ENCODE data around the gene CAV1.

Gene CAV1

DNA sequence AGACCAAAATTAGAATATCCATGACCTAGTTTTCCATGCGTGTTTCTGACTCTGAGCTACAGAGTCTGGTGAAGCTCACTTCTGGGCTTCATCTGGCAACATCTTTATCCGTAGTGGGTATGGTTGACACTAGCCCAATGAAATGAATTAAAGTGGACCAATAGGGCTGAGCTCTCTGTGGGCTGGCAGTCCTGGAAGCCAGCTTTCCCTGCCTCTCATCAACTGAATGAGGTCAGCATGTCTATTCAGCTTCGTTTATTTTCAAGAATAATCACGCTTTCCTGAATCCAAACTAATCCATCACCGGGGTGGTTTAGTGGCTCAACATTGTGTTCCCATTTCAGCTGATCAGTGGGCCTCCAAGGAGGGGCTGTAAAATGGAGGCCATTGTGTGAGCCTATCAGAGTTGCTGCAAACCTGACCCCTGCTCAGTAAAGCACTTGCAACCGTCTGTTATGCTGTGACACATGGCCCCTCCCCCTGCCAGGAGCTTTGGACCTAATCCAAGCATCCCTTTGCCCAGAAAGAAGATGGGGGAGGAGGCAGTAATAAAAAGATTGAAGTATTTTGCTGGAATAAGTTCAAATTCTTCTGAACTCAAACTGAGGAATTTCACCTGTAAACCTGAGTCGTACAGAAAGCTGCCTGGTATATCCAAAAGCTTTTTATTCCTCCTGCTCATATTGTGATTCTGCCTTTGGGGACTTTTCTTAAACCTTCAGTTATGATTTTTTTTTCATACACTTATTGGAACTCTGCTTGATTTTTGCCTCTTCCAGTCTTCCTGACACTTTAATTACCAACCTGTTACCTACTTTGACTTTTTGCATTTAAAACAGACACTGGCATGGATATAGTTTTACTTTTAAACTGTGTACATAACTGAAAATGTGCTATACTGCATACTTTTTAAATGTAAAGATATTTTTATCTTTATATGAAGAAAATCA is 35.5 kb downstream of the CAV1 start:
- DNase-seq, result no peak

DNA sequence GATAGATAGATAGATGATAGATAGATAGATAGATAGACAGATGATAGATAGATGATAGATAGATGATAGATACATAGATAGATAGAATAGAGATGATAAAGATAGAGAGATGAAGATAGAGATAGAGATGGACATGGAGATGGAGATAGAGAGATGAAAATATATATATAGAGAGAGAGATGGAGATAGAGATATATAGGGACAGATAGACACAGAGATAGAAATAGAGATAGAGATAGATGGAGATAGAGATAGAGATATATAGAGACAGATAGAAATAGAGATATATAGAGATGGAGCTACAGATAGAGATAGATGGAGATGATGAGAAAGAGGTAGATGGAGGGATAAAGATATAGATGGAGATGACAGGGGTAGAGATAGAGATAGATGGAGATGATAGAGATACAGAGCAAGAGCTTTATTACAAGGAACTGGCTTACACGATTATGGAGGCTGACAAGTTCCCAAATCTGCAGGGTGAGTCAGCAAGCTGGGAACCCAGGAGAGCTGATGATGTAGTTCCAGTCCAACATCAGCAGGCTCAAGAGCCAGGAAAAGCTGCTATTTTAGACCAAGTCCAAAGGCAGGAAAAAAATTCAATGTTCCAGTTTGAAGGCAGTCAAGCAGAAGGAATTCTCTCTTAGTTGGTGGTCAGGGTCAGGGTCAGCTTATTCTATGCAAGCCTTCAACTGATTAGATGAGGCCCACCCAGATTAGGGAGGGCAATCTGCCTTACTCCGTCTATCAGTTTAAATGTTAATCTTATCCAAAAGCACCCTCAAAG is 37.1 kb downstream of the CAV1 start:
- no peak for DNase-seq

DNA sequence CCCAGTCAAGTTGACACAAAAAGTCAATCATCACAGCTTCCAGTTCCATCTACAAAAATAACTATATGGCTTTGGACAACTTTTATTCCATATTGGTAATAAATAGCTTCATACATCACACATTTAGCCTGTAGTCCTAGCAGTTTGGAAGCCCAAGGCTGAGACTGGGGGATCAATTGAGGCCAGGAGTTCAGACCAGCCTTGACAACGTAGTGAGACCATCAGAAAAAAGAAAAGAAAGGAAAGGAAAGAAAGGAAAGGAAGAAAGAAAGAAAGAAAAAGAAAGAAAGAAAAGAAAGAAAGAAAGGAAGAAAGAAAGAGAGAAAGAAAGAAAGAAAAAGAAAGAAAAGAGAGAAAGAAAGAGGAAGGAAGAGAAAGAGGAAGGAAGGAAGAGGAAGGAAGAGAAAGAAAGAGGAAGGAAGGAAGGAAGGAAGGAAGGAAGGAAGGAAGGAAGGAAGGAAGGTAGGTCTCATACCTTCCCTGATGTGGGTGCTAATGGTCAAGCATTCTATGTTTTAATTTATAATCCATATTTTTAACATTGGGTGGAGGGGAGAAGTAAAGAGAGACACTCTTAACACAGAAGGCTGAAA is 37.8 kb downstream of the CAV1 start:
- DNase-seq, result no peak

DNA sequence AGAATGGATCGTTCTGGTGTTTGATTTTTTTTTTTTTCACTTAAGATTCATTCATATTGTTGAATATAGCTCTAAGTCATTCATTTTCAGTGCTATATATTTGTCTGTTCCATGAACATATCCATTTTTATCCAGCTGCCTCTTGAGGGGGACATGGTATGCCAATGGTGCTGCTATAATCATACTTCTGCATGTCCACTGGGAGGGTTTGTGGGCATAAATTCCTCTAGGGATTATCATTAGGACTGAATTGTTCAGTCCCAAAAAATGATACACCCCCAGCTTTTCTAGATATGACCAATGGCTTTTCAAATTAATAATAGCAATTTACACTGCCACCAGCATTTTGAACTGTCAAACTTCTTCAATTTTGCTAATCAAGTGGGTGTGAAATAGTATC is 41.1 kb downstream of the CAV1 start:
- no peak for DNase-seq

DNA sequence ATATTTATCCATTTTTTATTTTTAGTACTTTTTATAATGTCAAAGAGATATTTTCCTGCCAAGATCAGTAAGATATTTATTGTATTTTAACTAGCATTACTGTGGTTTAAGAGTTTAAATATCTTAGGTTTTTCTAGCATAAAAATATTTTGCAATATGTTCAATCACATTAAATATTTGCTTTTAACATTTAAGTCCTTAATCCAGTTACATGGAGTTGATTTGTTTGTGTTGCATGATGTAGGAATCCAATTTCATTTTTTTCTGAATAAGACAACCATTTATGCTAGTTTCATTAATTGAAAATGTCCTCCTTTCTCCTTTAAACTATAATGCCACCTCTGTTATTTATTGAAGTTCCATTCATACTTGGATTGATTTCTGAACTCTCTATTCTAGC is 41.8 kb downstream of the CAV1 start:
- no peak for DNase-seq

DNA sequence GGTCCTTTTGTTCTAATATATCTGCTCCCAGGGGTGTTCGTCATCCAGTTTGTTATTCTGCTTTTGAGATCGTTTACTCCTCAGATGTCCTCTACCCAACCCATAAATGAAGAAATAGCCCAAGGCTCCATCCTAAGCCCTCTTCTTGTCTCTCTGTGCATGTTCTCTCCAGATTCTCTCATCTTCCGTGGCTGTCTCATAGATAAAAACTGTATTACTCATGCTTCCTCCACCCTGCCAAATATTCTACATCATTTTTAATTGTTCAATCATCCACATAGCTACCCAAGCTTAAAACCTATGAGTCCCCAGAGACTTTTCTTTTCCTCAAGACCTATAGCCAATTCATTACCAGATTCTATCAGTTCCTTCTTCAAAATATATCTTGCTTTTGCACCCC is 44.9 kb downstream of the CAV1 start:
- DNase-seq, result no peak

DNA sequence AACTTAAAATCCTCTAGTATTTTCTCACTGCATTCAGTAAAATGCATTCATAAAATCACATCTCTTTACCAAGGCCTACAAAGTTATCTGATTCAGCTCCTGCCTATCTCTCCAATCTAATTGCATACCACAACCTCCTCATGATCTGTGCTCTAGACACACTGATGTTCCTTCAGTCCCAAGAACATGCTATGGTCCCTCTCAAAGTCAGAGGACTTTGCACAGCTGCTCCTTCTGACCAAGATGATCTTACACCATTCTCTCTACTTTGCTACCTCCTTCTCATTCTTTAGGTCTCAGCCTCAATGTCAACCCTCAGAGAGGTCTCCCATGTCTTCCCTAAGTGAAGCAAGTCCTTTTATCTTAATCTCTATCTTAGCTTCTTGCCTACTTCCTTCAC is 45.5 kb downstream of the CAV1 start:
- no peak for DNase-seq

DNA sequence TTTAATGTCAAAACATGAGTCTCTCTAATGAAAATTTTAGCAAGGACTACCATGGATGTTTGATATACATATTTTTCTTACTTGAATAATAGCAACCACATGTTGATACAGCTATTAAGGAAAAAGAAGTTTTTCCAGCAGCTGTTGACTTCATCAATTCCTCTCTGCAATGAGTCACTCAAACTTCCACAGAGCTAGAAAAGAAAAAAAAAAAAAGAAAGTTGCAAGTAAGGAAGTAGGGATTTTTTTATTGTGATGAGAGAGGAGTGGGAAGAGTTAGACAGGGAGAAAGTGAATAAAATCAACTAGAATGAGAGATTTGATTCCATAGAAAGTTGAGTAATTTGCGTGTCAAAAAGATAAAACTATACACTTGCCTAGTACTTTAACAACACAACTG is 46.2 kb downstream of the CAV1 start:
- no peak for DNase-seq

DNA sequence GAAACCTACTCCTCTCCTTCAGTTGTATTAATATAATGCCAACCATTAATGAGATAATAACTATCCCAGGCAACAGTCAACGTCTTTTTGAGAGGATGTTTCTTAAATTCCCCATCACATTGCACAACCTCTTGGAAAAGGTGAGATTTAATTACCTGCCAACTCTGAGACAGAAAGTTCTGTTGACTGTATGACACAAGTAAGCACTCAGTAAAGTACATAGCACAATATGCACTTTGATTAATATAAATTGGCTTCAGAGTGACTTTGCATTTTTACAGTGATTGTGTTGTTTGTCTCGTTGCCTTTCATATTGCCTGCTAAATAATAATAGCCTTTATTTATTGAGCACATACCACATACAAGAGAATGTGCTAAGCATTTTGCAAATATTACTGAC is 46.7 kb downstream of the CAV1 start:
- DNase-seq, result no peak

DNA sequence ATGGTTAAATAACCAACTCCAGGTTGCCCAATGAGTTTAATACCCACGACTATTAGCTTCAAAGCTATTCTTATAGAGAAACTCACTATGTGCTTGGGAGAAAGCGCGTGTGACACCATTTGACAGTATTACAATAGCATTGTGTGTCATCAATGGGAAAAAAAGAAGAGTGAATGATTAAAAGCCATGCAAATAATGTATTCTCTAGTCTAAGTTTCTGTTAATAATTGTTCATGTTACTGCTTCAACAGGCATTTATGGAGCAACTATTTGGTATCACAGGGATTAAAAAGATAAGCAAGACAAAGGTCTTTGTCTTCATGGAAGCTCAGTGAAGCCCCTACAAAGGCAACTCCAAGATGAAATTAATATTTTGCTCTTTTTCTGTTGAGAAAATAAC is 47.2 kb downstream of the CAV1 start:
- no peak for DNase-seq

DNA sequence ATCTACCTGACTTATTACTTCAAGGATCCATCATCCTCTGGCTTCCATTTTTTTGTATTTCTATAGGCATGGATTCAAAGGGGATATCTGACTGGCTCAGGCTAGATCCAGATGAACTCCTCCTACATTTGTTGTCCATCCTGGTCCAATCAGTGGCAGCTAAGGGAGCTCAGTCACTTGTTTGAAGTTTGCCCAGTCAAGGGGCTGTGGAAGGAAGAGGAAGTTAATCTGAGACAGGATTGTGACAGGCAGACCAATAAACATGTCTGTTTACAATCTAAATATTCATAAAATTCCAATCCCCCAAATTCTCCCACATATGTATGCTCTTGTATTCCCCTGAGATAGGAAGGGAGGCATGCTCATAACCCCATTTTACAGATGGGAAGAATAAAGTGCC is 48.7 kb downstream of the CAV1 start:
- no peak for DNase-seq

DNA sequence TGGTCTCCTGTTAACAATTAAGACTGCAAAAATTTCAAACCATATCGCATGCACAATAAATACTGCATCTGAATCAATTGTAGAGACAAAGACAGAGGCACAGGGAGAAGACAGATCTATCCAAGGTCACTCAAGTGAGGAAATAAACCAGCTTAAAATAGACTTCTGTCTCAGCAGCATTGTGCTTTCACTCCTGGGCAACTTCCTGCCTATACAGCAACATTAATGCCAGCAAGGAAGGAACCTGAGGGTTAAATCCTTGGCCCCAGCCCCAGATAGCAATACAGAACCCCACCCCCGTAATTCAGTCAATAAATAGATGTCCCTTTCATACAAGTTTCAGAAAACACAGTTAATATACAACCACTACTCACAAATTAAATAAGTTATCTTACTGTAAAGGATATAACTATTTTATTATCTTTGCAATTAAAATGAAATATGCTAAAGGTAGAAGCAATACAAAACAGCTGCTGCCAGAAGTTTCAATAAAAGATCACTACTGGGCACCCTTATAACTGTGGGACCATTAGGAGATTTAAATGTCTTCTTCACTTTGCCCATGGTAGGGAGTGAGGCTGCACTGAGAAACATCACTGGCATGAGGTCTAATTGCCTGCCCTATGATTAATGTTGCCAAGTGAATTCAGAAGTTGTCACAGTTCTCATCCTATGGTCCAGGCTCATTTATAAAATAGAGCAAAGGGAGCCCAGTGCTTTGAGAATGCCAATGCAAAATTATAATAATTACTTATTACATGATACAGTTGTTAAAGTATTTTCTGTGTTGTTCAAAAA is 49.4 kb downstream of the CAV1 start:
- no peak for DNase-seq

DNA sequence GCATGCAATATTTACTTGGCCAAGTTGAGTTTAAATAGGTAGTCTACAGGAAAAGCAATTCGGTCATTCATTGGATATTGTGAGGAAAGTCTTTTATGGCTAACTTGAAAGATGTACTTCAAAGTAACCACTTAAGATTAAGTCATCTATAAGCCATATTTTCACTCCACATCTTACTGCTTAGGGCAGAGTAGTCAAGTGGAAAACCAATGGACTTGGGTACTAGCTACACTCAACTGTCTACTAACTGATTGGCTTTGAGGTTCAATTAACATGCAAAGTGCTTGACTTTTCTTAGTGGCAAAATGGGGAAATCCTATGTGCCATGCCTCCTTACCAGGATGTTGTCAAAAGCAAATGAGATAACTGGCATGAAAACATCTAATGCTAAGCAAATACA is 51.0 kb downstream of the CAV1 start:
- DNase-seq, result no peak

DNA sequence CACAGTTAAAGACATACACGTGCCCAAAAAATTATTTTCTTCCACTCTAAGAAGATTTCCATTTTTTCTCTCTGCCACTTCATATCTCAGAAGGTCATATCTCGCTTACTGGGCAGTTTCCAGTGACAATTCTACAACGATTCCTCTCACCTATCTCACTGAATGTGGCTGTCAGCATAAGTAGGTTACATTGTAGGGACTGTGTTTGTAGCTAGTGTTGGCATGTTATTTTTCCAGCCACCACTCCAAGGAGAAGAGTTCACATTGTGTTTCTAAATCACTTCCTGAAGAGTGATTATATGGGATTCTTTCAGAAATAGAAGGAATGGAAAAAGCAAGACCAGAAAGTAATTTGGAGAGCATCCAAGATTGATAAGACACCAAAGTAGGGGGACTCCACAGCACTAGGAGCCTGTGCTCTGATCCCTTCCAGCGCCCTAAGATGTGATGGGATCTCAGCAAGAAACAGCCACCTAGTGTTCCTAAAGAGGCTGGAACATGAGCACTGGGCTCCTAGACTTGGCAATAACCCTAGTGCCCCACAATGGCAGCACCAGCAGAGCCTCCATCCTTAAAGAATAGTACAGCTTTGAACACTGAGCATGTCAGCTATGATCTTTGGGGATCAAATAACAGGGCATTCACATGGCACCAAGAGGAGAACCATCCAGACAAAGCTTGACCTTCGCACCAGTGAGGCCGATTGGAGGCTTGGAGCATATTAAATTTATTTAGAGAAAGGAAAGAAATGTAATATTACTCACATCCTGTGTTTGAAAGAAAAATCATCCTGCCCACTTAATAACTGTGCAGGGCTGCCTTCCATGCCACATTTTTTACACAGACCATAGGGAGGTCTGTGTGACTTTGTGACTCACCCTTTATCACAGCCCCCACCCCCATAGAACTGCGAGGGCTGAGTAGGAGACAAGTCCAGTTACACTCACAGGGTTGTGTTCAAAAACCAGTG is 51.8 kb downstream of the CAV1 start:
- peak in 1 of 2 donors; percentile 17 for DNase-seq

DNA sequence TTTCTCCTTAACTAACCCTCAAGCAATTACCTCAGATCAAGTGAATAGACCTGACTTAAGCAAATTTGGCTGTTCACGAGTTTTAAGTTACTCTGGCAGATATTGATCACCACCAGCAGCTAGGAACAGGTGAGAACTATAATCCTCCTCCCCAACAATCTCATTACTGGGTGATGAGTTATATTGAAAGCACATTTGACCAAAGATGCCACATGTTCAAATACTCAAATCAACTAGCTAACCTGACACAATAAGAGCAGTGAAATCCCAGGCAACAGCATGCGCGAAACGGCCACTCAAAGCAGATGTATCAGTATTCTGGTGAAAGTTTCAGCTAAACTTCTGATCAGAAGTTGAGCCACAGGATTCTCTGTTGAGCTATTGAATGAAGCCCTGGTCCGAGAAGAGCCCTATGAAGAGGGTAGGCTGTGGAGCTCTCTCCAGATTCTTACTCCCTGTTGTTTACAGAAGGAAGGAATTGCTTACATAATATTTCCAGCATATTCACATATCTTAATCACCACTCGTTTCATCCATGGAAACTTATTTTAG is 52.6 kb downstream of the CAV1 start:
- DNase-seq, result no peak

DNA sequence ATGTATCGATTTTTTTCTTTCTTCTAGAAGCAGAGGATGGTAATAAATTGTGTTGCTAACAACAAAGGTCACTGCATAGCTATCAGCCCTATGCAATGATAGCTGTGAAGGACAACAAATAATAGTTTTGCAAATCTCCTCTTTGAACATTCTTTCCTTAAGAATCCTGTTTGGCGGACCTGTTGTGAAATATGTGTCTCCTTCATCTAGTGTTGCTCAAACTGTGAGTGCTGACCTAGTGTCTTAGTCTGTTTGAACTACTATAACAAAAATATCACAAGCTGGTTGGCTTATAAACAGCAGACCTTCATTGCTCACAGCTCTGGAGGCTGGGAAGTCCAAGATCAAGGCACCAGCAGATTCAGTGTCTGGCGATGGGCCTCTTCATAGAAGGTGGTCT is 53.7 kb downstream of the CAV1 start:
- DNase-seq, result no peak

DNA sequence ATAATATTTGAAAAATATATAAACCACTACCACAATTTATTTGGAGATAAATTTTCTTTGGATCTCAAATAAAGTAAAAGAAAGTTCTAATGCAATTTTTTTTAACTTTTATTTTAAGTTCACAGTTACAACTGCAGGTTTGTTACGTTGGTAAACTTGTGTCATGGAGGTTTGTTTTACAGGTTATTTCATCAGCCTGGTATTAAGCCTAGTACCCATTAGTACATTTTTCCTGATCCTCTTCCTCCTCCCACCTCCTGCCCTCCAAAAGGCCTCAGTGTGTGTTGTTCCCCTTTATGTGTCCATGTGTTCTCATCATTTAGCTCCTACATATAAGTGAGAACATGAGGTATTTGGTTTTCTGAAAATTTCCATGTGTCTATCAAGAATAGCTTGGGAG is 54.5 kb downstream of the CAV1 start:
- DNase-seq, result no peak

DNA sequence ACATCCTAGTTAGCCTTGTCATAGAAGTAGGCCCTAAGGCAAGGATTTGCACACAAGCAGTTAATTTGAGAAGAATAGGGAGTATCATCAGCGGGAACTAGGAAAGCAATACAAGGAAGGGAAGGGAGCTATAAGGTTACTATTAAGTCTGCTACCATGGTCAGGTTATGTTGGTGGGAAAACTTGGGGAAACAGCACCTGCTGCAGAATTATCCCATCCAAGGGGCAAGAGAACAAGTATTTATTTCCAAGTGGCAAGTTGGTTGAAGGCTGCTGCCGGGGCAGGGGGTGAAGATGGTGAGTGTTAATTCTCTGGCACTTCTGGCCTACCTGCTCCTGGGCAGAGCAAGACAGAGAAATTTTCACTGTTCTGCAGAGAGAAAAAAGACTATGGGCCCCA is 55.0 kb downstream of the CAV1 start:
- no peak for DNase-seq

DNA sequence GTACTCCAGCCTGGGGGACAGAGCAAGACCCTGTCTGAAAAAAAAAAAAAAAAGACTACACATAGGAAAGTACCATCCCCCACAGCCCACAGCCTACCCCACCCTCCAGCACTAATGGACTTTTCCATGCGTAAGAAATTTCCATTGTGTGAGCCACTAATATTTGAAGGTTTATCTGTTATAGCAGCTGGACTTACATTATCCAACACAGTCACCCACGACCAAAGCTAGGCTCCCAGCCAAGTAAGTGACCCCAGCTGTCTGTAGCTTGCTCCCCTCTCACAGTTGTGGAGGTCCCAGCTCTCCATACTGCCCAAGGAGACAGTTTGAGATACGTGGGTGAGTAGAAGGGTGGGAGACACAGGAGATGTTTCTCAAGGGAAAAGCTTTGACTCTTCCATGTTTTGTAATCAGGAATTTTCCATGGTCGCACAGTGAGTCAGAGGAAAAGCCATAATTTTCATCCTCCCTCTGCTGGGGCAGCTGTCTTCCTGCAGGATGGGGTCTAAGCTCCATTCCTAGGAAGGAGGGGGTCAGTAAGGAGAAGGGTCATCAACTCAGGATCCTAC is 57.4 kb downstream of the CAV1 start:
- no peak for DNase-seq

DNA sequence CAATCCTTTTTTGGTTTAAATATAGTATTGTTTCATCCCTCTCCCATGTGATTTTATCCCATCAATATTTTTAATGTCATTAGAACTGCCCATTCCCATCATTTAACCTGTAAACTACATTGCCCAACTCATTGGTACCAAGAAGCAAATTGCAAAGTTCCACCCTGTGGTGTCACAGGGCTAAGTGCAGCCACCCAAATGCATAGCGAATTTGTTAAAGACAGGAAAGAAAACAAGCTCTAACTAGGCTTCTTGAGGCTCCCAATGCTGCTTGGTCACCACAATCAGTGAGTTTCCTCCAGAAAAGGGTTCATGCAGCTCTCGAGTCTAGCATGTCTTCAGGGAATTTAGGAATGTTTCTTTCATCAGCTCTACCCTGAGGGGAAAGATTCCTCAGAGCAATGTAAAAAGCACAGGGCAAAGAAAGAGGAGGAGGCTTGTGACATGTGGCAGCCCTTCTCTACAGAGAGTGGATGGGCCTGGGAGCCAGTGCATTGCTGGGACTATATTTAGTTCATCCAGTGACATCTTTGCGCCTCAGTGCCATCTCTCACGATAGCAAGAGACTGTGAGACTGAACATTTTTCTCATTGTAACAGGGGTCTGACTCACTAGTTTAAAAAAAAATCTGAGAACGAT is 58.1 kb downstream of the CAV1 start:
- no peak for DNase-seq

DNA sequence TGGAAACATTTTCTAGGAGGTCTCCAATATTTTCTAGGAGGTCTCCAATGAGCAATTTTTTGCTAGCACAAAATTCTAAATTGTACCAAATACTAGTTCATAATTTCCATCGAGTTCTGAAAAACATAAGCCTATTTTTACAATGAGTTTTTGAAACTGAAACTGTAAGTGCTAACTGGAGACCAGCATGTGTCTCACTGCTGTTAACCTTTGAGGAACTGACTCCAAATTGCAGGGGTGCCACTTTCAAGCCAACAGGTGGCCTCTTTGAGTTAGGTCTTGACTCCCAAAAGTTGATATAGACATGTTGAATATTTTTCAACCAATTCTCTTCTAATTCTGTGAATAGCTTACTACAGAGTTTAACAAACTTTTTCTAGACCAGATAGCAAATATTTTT is 58.8 kb downstream of the CAV1 start:
- no peak for DNase-seq

All from stimulated activated CD4-positive, alpha-beta T cell treated with anti-CD3 and anti-CD28 coated beads, Interleukin-2, amount 100 ng/mL, for 24 hours (primary cell).